CD4-positive, alpha-beta T cell treated with Interleukin-10 for 1 hour (primary cell): Measurements from ENCODE around the gene ARMC9.
A peak's percentile ranks its signal among the peaks of the same experiment; 100 is the strongest.
"Not testable (repeated sequence)": the region's sequence is repeated elsewhere in the genome, so short reads cannot be mapped to it uniquely, and the experiment has no call there.

ENCODE experiments used
- DNase-seq: peaks from one replicate; pipeline ENCODE4 v3.0.0-alpha.2; 2020

ARMC9 gene

GRCh38 chr2:231347638-231348037 is 149.2 kb downstream of the ARMC9 start:
- DNase-seq, result no peak

DNA sequence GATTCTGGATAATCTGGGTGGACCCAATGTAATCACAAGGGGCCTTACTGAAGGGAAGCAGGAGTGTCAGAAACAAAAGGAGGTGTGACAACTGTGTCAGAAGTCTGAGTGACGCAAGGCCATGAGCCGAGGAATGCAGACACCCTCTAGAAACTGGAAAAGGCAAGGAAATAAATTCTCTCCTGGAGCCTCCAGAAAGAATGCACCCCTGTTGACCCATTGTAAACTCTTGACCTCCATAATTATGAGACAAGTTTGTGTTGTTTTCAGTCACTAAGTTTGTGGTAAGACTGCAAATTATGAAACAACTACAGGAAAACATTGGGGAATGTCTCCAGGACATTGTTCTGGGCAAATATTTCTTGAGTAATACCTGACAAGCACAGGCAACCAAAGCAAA is 149.7 kb downstream of the ARMC9 start:
- DNase-seq, result no peak

DNA sequence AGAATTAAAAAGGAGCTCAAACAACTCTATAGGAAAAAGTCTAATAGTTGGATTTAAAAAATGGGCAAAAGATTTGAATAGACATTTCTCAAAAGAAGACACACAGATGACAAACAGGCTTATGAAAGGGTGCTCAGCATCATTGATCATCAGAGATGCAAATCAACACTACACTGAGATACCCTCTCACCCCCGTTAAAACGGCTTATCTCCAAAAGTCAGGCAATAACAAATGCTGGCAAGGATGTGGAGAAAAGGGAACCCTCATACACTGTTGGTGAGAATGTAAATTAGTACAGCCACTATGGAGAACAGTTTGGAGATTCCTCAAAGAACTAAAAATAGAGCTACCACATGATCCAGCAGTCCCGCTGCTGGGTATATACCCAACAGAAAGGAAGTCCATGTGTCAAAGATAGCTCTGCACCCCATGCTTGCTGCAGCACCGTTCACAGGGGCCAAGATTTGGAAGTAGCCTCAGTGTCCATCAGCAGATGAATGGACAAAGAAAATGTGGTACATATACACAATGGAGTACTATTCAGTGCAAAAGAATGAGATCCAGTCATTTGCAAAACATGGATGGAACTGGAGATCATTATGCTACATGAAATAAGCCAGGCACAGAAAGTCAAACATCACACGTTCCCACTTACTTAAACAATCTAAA is 150.4 kb downstream of the ARMC9 start:
- no peak for DNase-seq

DNA sequence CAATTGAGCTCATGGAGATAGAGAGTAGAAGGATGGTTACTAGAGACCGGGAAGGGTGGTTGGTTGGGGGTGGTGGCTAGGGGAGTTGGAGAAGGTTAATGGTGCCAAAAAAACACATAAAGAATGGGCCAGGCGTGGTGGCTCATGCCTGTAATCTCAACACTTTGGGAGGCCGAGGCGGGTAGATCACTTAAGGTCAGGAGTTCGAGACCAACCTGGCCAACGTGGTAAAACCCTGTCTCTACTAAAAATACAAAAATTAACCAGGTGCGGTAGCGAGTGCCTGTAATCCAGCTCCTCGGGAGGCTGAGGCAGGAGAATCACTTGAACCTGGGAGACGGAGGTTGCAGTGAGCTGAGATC is 150.9 kb downstream of the ARMC9 start:
- DNase-seq, result not testable (repeated sequence)

DNA sequence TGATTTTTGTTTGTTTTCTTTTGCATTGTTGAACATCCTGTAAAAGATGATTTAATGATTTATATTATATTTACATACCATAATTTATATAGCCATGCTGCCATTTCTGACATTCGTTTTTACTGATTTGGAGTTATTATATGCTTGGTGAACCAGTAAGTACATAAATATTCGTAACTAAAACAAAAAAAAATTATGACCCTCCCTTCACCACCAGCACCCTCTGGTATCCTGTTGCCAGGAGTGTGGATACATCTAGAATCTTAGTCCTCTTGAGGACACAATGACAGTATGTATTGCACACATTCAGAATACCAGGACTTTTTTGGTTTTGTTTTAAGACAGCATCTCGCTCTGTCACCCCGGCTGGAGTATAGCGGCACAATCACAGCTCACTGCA is 153.2 kb downstream of the ARMC9 start:
- no peak for DNase-seq

- DNase-seq, result no peak
Observed at GRCh38 chr2:231353469-231353868, 155.0 kb downstream of the ARMC9 start.

GRCh38 chr2:231355508-231356465 is 157.4 kb downstream of the ARMC9 start:
- DNase-seq, result no peak

GRCh38 chr2:231356466-231356844 is 158.0 kb downstream of the ARMC9 start:
- DNase-seq, result no peak

DNA sequence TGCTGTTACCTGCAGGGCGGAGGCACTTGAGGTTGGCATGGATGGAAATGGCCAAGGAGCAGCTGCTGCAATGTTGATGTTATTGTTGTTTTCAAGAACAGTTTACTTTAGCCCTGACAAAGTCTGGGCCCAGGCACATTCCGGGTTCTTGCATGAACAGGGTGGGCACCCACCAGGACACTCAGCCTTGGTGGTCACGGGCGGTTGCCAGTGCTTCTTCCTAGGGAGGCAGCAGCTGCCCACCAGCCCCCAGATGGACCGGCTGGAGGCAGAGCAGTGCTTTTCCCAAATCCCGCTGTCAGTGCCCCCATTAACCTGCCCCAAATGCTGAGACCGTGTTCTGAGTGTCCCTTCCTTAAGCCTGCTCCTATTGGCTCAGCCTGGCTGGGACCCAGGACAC is 158.6 kb downstream of the ARMC9 start:
- no peak for DNase-seq

DNA sequence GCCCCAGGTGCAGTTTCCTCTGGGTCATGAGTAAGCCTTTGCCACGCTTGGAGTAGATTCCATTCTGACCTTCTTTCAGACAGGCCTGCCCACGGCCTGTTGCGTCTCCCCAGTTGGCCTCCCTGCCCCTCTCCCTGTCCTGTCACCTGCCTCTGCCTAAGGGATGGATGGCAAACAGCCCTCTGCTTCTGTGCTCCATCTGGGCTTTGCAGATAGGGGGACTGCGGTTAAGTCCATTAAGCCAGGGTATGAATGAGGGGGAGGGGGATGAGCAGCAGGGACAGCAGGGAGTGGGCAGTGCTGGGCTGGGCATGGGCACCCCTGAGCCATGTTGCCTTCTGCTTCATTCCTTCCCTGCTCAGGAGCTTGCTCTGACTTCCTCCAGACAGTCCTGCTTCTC is 159.5 kb downstream of the ARMC9 start:
- DNase-seq, result no peak

DNA sequence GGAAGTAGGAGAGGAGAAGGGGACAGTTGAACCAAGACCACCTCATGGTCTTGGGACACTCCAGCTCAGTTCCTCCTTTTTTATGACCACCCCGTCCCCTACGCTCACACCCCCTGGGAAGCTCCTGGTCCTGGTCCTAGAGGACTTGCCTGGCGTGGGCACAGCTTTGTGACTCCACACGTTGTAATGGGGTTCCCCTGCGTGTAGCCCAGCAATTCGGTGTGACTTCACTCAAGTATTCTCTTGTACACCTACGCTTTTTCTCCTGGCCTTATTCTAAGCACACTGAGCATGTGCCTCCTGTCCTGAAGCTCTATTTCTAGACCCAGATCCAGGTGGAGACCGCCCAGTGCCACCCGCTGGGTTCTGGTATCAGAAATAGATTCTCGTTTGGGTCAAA is 161.0 kb downstream of the ARMC9 start:
- DNase-seq, result no peak

GRCh38 chr2:231359948-231360347 is 161.5 kb downstream of the ARMC9 start:
- DNase-seq, result no peak

DNA sequence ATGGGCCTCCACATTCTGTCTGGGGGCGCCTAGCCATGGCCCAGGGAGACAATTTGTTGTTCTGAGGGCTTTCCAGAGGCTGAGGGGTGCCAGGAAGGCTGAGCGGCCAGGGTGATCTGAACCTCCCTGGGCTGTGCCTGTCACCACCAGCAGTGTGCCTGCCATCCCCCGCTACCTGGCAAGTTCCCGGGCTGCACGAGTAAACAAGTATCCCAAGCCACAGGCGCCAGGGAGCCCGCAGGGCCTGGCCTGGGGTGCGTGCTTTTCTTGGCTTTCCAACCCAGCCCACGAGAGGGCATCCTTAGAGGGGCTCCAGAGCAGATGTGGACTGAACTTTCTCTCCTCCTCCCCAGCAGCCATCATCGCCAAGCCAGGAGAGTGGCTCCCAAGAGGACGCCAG is 162.0 kb downstream of the ARMC9 start:
- DNase-seq, result no peak

DNA sequence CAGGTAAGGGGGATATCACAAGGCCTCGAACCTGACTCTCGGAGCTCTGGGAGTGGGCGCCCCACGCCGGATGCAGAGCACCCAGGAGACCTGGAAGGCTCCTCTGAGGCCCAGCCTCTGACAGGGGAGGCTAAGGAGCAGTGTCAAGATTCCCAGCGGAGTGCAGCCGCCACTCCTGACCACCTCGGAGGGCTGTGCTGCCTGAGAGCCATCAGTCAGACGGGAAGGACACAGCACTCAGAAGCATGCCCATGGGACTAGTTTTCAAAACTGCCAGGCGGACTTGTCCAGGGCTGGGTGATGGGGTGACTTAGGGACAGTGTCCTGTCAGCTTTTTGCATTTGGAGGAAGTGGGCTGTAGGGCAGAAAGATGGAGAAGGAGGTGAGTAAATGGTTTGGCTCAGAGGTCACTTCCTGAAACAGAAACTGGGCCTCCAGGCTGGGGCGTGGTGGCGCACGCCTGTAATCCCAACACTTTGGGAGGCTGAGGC is 162.5 kb downstream of the ARMC9 start:
- DNase-seq, result no peak

DNA sequence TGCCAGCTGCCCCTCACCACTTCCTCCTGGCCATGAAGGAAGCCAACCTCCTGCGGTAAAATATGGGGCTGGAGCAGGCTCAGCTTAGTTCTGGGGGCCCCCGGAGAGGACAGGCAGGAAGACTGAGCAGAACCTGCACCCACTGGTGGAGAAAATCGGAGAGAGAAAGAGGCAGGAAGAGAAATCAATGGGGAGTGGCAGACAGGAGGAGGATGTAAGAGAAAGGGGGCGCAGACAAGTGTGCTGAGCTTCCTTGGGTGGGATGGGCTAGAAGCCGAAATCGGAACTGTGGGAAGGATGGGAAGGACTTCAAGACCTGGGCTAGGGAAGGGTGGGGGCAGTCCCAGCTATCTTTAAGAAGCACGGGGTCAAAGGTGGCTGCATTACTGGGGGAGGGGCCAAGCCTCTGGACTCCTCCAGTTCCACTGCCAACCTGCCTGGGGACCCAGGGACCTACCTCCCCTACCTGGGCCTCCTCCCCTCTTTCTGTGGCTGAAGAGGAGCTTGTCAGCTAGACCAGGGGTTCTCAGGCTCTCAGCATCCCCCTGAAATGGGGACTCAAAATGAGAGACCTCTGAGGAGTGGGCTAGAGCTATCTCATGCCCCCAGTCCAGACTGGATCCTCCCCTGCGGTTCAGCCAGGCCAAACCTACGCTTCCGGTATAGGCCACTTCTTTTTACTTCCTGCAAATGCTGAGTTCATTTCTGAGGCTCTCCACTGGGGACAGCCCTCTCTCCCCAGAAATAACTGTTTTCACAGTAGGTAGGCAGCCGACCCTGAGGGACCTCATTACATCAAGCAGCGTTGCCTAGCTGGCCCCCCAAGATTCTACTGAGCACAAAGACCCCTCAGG is 163.5 kb downstream of the ARMC9 start:
- peak; percentile 33 for DNase-seq

- no peak for DNase-seq
Observed at GRCh38 chr2:231362555-231363184, 164.2 kb downstream of the ARMC9 start.

GRCh38 chr2:231364061-231364460 is 165.6 kb downstream of the ARMC9 start:
- DNase-seq, result no peak

DNA sequence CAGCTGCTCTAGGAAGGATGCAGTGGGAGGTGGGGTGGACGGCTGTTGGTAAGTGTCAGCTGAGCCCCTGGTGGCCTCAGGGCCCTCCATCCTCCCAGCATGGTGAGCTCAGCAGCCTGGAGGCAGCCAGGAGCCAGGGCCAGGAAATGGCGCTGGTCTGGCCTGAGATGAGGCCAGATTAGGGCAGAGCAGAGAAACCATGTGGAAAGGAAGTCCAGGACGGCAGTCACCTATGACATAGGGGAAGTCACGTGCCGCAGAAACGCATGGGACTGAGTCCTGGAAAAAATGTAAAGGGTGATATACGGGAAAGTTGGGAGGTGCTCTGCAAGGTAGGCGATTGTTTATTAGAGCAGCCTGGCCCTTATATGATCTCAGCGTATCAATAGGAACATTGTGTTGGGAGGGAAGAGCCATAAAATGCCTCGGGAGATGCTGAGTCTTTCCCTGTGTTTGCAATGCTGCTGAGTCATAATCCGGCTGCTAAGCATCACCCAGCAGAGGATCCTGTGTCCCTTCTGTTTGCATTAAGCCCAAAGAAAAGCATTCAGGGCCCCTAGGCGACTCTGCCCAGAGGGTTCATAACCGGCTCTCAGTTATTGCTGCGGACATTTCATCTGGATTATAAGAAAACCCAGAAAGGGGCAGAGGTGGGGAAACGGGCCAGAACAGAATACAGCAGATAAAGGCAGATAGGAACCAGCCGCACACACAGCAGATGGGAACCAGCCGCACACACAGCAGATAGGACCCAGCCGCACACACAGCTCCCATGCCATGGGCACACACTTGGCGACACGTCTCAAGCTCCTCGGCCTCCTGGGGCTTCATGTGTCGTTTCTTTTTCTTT is 166.8 kb downstream of the ARMC9 start:
- no peak for DNase-seq

GRCh38 chr2:231367178-231367577 is 168.7 kb downstream of the ARMC9 start:
- no peak for DNase-seq

GRCh38 chr2:231369580-231370428 is 171.4 kb downstream of the ARMC9 start:
- DNase-seq, result no peak

GRCh38 chr2:231370429-231370748 is 172.0 kb downstream of the ARMC9 start:
- DNase-seq, result no peak
